GM21825 (cell line): ENCODE measurements around the gene VAV1.
"Not testable (repeated sequence)": the region's sequence is repeated elsewhere in the genome, so short reads cannot be mapped to it uniquely, and the experiment has no call there.

ENCODE experiments used
- ATAC-seq: cut with Tn5 transposase; IDR thresholded peaks from one replicate; pipeline ENCODE4 v1.9.1; 2021; ENCODE audit warnings: mild to moderate bottlenecking, moderate library complexity; ENCODE audit not compliant: unreplicated experiment

VAV1 gene

GRCh38 chr19:6812612-6813011 is 40.1 kb downstream of the VAV1 start:
- ATAC-seq, result no peak

DNA sequence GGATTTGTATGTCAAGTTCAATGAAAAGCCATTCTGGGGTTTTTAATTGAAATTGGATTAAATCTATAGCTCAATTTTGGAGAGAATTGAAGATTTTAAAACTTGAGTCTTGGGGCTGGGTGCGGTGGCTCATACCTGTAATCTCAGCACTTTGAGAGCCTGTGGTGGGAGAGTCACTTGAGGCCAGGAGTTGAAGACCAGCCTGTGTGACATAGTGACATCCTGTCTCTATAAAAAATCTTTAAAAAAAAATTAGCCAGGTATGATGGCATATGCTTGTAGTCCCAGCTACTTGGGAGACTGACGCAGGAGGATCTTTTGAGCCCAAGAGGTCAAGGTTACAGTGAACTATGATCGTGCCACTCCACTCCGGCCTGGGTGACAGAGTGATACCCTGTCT is 41.2 kb downstream of the VAV1 start:
- ATAC-seq, result no peak

GRCh38 chr19:6817179-6817578 is 44.7 kb downstream of the VAV1 start:
- no peak for ATAC-seq

- no peak for ATAC-seq
These were observed 45.7 kb downstream of the VAV1 start for GRCh38 chr19:6818246-6818645.

GRCh38 chr19:6819323-6819722 is 46.8 kb downstream of the VAV1 start:
- ATAC-seq, result no peak

- no peak for ATAC-seq
These were observed 47.7 kb downstream of the VAV1 start for GRCh38 chr19:6820237-6820636.

DNA sequence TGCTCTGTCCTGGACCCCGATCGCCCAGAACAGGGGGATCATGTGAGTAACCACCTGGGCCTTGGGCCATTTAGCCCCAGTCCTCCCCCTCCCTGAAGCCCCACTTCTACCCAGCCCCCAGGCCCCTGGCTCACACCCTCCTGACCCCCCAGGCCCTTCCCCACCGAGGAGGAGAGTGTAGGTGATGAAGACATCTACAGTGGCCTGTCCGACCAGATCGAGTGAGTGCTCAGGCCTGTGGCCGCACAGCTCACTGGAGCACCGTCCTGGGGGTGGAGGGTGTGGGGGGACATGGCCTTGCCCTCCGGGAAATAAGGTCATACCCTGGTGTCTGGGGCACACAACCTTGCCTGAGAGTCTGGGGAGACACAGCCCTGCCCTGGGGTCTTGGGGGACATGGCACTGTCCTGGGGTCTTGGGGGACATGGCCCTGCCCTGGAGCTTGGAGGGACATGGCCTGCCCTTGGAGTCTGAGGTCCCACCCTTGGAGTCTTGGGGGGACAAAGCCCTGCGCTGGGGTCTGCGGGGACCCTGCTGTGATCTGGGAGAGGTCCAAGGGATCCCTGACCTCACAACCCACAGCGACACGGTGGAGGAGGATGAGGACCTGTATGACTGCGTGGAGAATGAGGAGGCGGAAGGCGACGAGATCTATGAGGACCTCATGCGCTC is 49.3 kb downstream of the VAV1 start:
- ATAC-seq, result no peak

DNA sequence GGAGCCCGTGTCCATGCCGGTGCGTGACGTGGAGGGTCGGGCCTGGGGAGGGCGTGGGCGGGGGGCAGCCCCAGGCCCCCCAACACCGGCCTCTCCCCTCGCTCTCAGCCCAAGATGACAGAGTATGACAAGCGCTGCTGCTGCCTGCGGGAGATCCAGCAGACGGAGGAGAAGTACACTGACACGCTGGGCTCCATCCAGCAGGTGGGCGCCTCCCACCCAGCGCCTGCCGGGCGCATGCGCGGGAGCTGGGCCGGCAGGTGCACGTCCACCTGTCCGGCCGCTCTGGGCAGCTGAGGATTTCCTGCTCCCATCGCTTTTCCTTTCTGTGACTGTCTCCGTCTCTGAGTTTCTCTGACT is 49.8 kb downstream of the VAV1 start:
- ATAC-seq, result no peak

DNA sequence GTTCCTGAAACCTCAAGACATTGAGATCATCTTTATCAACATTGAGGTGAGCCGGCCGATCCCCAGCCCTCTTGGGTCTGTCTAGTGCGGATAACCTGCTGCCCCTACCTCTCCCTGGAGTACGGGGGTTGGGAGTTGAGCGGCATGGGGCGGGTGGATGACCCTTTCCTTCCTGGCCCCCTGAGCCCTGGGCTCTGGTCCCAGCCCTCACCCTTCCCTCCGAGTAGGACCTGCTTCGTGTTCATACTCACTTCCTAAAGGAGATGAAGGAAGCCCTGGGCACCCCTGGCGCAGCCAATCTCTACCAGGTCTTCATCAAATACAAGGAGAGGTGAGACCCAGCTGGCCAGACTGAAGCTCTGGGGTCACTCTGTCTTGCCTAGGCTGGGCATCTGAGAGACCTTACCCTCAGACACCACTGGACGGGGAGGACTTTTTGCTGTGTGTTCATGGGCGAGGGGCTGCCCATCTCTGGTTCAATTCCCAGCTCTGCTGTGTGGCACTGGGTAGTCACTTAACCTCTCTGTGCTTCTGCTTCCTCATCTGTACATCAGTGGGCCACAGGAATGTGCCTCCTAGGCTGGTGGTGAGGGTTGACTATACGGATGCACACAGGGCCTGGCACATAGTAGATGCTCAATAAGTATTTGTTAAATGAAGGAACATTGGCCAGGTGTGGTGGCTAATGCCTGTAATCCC is 52.7 kb downstream of the VAV1 start:
- no peak for ATAC-seq

DNA sequence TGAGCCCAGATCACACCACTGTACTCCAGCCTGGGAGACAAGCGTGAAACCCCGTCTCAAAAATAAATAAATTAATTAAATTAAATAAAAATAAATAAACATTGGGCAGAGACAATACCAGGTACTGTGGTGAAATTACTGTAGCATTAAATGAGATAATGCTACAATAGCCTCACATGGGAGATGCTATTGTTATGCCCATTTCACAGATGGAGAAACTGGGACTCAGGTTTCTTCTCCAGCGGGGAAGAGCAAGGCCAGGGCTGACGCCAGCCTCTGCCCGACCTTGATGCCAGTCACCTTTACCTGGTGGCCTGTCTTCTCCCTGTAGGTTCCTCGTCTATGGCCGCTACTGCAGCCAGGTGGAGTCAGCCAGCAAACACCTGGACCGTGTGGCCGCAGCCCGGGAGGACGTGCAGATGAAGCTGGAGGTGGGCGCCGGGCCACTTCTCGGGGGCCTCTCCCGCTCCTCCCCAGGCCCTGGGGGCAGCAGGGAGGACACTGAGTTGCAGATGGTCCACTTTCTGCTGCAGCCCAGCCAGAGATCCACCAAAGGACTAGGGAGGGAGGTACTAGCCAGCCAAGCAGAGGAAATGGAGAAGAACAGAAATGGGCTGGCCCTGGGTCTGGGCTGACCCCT is 53.9 kb downstream of the VAV1 start:
- ATAC-seq, result no peak

GRCh38 chr19:6828306-6828697 is 55.8 kb downstream of the VAV1 start:
- ATAC-seq, result no peak

DNA sequence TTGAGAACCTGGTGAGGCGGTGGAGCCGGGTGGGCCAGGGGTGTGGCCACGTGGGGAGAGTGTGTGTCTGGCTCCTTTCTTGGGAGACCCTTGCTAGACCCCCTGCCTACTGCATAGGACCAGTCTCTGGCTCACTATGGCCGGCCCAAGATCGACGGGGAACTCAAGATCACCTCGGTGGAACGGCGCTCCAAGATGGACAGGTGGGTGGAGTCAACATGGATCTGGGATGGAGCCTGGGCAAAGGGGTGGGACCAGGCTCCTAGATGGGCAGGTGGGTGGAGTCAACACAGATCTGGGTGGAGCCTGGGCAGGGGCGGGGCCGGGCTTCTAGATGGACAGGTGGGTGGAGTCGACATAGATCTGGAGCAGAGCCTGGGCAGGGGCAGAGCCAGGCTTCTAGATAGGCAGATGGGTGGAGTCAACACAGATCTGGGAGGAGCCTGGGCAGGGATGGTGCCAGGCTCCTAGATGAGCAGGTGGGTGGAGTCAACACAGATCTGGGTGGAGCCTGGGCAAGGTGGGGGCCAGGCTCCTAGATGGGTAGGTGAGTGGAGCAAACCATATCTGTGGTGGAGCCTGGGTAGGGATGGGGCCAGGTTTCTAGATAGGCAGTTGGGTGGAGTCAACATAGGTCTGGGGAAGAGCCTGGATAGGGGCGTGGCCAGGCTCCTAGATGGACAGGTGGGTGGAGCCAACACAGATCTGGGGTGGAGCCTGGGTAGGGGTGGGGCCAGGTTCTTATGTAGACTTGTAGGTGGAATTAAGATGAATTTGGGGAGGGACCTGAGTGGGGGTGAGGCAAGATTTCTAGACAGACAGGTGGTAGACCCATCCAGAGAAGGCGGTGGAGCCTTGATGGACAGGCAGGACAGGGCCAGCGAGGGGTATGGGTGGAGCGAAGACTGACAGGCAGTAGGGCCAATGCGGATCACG is 56.5 kb downstream of the VAV1 start:
- ATAC-seq, result no peak

GRCh38 chr19:6829829-6830228 is 57.3 kb downstream of the VAV1 start:
- not testable (repeated sequence) for ATAC-seq

DNA sequence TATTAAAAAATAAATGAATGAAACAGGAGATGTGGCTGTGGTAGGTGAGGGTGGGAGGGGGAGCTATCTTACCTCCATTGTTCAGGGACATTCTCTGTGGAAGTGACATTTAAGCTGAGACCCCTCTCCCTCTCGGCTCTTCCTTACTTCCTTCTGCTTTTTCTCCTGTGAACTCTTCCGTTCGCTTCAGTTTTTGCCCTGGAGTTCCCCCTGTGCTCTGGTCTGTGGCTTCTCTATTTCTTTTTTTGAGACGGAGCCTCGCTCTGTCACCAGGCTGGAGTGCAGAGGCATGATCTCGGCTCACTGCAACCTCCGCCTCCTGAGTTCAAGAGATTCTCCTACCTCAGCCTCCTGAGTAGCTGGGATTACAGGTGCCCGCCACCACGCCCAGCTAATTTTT is 58.6 kb downstream of the VAV1 start:
- ATAC-seq, result not testable (repeated sequence)

DNA sequence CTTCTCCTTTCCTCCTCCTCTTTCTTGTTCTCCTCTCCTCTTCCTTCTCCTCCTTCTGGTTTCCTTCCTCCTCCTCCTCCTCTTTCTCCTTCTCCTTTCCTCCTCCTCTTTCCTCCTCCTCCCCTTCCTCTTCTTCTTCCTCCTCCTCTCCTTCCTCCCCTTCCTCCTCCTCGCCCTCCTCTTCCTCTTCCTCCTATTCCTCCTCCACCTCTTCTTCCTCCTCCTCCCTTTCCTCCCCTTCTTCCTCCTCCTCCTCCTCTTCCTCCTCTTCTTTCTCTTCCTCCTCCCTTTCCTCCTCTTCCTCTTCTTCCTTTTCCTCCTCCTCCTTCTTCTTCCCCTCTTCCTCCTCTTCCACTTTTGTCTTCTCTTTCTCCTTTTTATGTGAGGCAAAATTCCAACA is 59.9 kb downstream of the VAV1 start:
- ATAC-seq, result no peak

DNA sequence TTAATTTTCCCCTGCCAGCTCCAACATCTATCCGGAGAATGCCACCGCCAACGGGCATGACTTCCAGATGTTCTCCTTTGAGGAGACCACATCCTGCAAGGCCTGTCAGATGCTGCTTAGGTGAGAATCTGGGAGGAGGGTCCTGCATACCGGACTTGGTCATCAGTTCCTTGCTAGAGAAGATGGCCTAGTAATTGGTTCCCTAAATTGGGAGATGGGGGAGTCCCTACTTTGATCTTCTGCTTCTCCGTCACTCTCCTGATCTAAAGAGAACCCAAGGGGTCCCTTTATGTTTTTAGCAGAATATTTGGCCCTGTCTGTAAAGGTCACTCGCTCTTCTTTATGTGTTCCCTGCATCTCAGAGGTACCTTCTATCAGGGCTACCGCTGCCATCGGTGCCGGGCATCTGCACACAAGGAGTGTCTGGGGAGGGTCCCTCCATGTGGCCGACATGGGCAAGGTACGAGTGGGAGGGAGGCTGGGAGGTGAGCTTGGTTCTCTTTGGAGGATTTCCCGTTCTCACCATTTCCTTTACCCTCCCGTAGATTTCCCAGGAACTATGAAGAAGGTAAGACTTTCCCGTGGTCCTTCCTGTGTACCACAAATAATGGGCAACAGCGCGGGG is 60.8 kb downstream of the VAV1 start:
- no peak for ATAC-seq

DNA sequence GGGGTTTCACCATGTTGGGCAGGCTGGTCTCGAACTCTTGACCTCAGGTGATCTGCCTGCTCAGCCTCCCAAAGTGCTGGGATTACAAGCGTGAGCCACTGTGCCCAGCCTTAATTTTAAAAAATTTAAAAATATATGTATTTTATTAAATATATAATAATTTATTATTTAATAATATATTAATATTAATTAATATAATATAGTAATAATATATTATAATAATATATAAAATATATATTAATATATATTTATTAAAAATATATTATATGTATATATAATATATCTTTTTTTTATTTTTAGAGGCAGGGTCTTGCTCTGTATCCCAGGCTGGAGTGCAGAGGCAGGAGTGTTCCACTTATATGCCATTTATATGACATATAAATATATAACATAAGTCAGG is 61.9 kb downstream of the VAV1 start:
- ATAC-seq, result no peak

DNA sequence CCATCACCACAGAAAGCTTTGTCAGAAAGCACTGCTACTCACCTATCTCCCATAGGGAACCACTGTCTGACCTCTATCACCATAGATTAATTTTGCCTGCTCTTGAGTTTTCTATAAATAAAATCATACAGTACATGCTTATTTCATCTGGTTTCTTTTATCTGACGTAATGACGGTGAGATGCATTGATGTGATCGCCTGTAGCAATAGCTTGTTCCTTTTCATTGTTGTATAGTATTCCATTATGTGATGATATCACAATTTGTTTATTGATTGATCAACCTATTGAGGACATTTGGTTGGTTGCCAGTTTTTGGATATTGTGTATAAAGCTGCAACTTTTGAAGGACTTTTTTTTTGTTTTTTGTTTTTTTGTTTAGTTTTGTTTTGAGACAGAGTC is 63.0 kb downstream of the VAV1 start:
- ATAC-seq, result no peak

DNA sequence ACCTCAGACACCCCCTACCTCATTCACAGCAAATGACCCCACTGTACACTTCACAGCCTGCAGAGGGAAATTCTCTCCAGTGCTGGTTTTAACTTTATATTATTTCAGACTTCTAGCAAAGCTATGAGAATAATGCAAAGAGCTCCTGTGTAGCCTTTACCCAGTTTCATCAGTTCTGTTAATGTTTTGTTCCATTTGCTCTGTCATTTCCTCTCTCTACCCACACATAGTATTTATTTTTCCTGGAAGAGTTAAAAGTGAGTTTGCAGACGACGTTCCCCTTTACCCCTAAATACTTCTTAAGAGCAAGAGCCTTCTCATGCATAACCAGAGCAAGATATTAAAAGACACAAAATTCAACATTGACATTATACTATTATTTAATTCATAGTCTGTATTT is 65.0 kb downstream of the VAV1 start:
- ATAC-seq, result no peak

GRCh38 chr19:6838062-6838655 is 65.7 kb downstream of the VAV1 start:
- no peak for ATAC-seq
